GM12873 (cell line): ENCODE data around the gene KLF13.

ENCODE experiments used
- TF ChIP-seq, protein P1 (sequence below): IDR thresholded peaks from 2 replicates; pipeline ENCODE4 v1.5.1; 2012; ENCODE audit warnings: low read depth, mild to moderate bottlenecking, moderate library complexity, low read length, control low read depth; ENCODE audit not compliant: insufficient read depth; ENCODE audit errors: missing control alignments

Gene KLF13

DNA sequence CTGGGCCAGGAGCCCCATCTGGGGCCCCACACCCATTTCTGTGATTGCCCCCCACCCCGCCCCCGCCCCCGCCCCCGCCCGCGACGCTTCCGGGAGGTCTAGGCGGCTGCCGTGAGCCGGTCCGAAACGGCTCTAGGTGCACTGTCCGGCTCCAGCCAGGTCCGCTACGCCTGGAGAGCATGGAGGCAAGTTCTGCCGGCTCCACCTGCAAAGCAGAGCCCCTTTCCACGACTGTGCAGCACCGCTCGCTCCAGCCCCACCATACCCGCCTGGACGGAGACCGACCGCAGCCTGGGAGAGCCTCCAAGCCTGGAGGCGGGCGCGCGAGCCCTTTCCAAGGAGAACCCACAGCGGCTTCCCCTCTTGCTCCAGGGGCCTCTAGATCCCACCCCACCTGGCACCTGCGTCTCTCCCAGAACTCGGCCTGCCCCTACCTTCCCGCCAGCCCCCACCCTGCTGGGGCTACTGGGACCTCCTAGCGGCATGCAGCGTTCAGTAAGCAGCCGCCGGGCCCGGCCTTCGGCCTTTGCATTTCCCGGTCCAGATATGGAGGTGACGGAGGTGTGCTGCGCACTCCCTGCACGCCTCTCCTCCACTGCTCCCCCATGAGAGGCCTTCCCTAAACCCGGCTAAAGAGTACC, 66.2 kb downstream of the KLF13 start:
- TF ChIP-seq, protein P1, sequence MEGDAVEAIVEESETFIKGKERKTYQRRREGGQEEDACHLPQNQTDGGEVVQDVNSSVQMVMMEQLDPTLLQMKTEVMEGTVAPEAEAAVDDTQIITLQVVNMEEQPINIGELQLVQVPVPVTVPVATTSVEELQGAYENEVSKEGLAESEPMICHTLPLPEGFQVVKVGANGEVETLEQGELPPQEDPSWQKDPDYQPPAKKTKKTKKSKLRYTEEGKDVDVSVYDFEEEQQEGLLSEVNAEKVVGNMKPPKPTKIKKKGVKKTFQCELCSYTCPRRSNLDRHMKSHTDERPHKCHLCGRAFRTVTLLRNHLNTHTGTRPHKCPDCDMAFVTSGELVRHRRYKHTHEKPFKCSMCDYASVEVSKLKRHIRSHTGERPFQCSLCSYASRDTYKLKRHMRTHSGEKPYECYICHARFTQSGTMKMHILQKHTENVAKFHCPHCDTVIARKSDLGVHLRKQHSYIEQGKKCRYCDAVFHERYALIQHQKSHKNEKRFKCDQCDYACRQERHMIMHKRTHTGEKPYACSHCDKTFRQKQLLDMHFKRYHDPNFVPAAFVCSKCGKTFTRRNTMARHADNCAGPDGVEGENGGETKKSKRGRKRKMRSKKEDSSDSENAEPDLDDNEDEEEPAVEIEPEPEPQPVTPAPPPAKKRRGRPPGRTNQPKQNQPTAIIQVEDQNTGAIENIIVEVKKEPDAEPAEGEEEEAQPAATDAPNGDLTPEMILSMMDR, result peak; percentile 8

DNA sequence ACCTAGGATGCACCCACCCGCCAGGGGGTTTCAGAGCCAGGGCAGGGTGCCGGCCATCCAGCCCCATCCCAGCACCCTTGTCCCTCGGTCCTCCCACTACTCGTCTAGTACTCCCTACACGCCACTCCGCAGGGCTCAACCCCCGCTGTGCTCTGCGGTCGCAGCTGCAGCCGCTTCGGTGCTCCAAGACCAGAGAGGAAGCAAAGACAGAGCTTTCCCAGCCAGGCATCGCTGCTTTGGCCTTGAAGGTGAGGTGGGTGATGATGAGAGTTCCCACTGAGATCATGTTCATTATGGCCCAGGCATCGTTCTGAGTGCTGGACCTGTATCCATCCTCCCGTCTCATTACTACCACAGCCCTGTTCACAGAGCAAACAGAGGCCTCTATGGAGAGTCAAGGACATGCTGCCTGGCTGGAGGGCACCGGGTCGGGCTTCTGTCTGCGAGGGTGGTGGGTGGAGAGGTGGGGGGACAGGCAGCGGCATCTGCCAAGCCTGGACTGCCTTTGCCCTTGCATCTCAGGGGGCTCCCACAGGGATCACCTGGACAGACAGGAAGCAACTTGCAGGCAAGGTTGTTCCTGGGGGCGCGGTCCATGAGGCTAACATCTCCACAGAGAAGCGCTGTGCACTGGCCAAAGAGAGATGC, 66.9 kb downstream of the KLF13 start:
- TF ChIP-seq, protein P1, result no peak

DNA sequence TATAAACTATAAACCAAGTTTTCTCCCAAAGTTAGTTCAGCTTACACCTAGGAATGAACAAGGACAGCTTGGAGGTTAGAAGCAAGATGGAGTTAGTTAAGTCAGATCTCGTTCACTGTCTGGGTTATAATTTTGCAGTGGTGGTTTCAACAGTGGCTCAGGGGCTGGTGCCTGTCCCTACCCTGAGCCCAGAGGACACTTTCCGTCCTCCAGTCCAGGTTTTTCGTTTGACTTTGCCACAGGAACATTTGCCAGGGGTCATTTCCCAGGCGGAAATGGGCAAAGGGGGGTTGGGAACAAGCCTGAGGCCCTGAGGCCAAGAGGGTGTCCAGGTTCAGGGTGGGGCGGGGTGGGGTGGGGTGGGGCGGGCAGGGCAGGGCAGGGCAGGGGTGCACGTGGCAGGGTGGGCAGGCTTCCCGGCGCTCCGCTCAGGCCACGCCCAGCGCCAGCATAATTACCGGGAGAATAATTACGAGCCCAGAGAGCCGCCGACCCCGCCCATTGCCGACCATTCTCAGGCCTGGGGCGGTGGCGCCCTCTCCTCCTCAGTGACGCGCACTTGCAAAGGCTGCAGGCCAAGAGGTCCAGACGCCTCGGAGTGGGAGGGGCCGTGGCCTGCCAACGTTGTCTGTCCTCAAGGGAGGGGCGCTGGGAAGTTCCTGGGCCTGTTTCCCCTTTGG, 70.4 kb downstream of the KLF13 start:
- TF ChIP-seq, protein P1, result no peak

DNA sequence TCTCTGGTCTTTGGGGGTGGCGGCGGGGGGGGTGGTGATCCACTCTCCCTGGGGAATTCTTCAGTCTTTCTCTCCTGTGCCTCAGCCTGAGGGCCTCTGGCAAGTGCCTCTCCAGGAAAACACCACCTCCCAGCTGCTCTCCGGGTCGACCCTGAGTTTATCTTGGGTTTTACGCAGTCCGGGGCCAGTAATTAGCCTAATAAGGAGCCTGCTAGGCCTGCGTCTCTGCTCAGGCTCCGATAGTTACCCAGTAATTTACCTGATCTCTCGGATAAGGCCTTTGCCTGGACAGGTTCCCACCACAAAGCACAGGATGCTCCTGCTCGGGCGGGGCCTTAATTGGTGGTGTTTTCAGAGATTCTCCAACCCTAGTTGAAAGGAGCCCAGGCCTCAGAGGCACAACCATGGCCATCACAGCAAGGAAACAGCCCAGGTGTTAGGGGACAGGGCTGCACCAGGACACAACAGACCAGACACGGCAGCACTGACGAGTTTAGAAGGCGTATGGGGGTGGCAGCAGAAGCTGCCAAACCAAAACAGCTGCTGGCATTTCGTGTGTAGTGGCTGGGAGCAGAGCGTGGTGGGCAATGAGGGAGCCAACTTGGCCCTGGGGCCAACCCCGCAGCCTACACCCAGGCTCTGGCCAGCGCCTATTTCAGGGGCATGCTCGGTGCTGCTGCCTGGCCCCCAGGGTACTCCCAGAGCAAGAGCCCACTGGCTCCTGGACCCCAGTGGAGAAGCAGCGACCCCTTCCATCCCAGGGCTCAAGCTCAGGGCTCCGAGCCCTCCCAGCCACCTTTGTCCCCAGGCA, 71.4 kb downstream of the KLF13 start:
- TF ChIP-seq, protein P1, result no peak

DNA sequence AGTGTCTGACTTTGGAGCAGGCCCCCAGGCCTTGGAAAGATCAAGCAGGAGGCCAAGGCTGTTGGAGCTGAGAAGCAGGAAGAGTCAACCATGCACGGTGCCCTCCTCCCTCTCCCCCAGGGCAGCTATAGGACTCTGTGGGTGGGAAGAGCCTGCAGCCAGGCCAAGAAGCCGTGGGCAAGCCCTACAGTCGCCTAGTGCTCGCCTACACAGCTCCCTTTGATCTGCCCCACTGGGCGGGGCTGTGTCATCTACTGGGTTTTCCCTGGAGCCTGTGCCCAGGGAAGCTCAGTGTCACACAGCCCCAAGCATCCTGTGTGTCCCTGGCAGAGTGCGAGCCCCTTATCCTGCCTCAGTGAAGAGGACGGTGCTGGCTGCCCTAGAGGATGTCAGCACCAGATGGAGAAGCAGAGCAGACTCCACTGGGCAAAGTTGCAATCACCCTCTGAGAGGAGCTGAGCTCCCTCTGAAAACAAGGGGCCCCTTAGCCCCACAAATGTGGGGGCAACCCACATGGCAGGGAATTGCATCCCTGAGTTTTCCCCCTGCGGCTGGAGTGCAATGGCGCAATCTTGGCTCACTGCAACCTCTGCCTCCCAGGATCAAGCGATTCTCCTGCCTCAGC, 72.2 kb downstream of the KLF13 start:
- TF ChIP-seq, protein P1, result no peak

DNA sequence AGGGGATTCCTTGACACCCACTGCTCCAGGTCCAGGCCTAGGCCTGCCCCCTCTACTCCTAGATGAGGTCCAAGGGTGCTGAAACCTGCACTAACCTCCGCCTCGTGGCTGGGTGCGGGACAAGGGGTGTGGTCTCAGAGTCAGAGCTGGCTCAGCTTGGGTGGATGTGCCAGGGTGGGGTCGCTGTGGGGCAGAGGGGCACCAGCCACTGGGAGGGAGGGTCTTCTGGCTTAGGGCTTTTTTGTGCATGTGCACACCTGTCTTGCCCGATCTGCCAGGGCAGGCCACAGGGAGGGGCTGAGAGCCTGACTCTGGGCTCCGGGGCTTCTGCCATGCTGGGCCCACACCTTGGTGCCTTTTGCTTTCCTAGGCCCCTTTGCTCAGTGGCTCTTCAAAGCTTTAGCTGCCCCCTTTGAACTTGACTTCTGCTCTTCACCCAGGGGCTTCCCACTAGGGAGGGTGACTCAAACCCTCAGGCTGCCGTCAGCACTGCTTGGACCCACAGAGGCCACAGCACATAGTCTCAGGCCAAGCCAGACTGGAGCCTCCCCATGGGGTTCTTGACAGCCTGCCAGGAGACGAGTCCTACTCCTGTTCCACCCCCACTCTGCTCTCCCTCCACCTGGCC, 73.0 kb downstream of the KLF13 start:
- TF ChIP-seq, protein P1, result no peak
